Stromal cell of bone marrow (primary cell): Measurements from ENCODE around the gene ABCA4.

Experiments
- DNase-seq: peaks from one replicate; pipeline ENCODE4 v3.0.0-alpha.2; 2012; ENCODE audit warnings: low read depth

The ABCA4 gene

GRCh38 chr1:94027721-94028515, 93.0 kb downstream of the ABCA4 start:
- no peak for DNase-seq

GRCh38 chr1:94026619-94027380, 94.1 kb downstream of the ABCA4 start:
- DNase-seq: no peak

GRCh38 chr1:94025383-94026340, 95.3 kb downstream of the ABCA4 start:
- peak; percentile 45 for DNase-seq

- DNase-seq: no peak
Measured at GRCh38 chr1:94024104-94024792, 96.7 kb downstream of the ABCA4 start.

- peak; percentile 97 for DNase-seq
Measured at GRCh38 chr1:94022471-94023189, 98.3 kb downstream of the ABCA4 start.

GRCh38 chr1:94020764-94021579, 100.0 kb downstream of the ABCA4 start:
- DNase-seq: peak; percentile 42

- DNase-seq: no peak
Measured at GRCh38 chr1:94019327-94019726, 101.6 kb downstream of the ABCA4 start.

- DNase-seq: no peak
Measured at GRCh38 chr1:94017155-94017829, 103.7 kb downstream of the ABCA4 start.

GRCh38 chr1:94015489-94015817, 105.5 kb downstream of the ABCA4 start:
- DNase-seq: no peak

- peak; percentile 43 for DNase-seq
Measured at GRCh38 chr1:94014635-94015488, 106.1 kb downstream of the ABCA4 start.

GRCh38 chr1:94014087-94014486, 106.9 kb downstream of the ABCA4 start:
- no peak for DNase-seq

- no peak for DNase-seq
Measured at GRCh38 chr1:94013367-94013878, 107.5 kb downstream of the ABCA4 start.

- DNase-seq: no peak
Measured at GRCh38 chr1:94012708-94013366, 108.1 kb downstream of the ABCA4 start.

- no peak for DNase-seq
Measured at GRCh38 chr1:94011709-94012595, 109.0 kb downstream of the ABCA4 start.

GRCh38 chr1:94011129-94011528, 109.8 kb downstream of the ABCA4 start:
- no peak for DNase-seq

- DNase-seq: no peak
Measured at GRCh38 chr1:94009304-94009703, 111.6 kb downstream of the ABCA4 start.

GRCh38 chr1:94006604-94007003, 114.3 kb downstream of the ABCA4 start:
- DNase-seq: no peak
